Stimulated activated CD8-positive, alpha-beta memory T cell treated with anti-CD3 and anti-CD28 coated beads, Interleukin-4, amount 100 ng/mL, for 24 hours (primary cell): Measurements from ENCODE around the gene KLF15.
A peak's percentile ranks its signal among the peaks of the same experiment; 100 is the strongest.

Experiments used
- DNase-seq: peaks from one replicate; pipeline ENCODE4 v3.0.0-alpha.2; 2020; ENCODE audit warnings: low read depth

KLF15 gene

GRCh38 chr3:126357295-126358037 lies at the start of gene KLF15:
TSS of gene KLF15 (minus strand) at chr3:126357408. CDS start at chr3:126352922, 4,486 bp downstream.
- DNase-seq, result peak; percentile 69

- DNase-seq, result no peak
Observed at GRCh38 chr3:126406389-126407296, 49.4 kb upstream of the KLF15 start.

GRCh38 chr3:126402666-126403302 lies 45.6 kb upstream of the KLF15 start:
- no peak for DNase-seq

GRCh38 chr3:126402178-126402577 lies 45.0 kb upstream of the KLF15 start:
- no peak for DNase-seq

GRCh38 chr3:126401611-126402160 lies 44.5 kb upstream of the KLF15 start:
- DNase-seq, result no peak

- DNase-seq, result no peak
Observed at GRCh38 chr3:126399756-126400155, 42.5 kb upstream of the KLF15 start.

GRCh38 chr3:126399351-126399735 lies 42.1 kb upstream of the KLF15 start:
- DNase-seq, result no peak

- DNase-seq, result no peak
Observed at GRCh38 chr3:126398423-126399350, 41.5 kb upstream of the KLF15 start.

- no peak for DNase-seq
Observed at GRCh38 chr3:126397610-126398422, 40.6 kb upstream of the KLF15 start.

- DNase-seq, result no peak
Observed at GRCh38 chr3:126396536-126396935, 39.3 kb upstream of the KLF15 start.

GRCh38 chr3:126395846-126396513 lies 38.8 kb upstream of the KLF15 start:
- no peak for DNase-seq

- no peak for DNase-seq
Observed at GRCh38 chr3:126394977-126395321, 37.7 kb upstream of the KLF15 start.

- DNase-seq, result no peak
Observed at GRCh38 chr3:126394179-126394976, 37.2 kb upstream of the KLF15 start, which contains the start of gene CFAP100. TSS of gene CFAP100 (plus strand) at chr3:126394909. CDS start at chr3:126396001, 1,092 bp downstream.

GRCh38 chr3:126393563-126393962 lies 36.4 kb upstream of the KLF15 start:
- DNase-seq, result no peak

GRCh38 chr3:126392246-126392645 lies 35.0 kb upstream of the KLF15 start:
- DNase-seq, result no peak

- DNase-seq, result no peak
Observed at GRCh38 chr3:126391631-126392030, 34.4 kb upstream of the KLF15 start.

GRCh38 chr3:126390751-126391150 lies 33.5 kb upstream of the KLF15 start:
- DNase-seq, result no peak

GRCh38 chr3:126390201-126390600 lies 33.0 kb upstream of the KLF15 start:
- no peak for DNase-seq

GRCh38 chr3:126389794-126390146 lies 32.6 kb upstream of the KLF15 start:
- no peak for DNase-seq
